ENCODE measurements around the gene PROS1. TPM values are rescaled to one million over a fixed set of nuclear protein-coding genes. Genes with fewer than 3 reads are reported as not detected.

Gene PROS1
- total and polyA plus RNA-seq, 9 of the 15 experiments (the other 6 are each of a cell fraction or from before 2014, with no cell fraction given): 5.5 to 50.5 (median 22.7) TPM

- TF ChIP-seq SRF (CRISPR knock-in tag; IDR thresholded peaks at IDR 0.05) (no peak), REST (IDR thresholded peaks at IDR 0.05; ENCODE audit: borderline replicate concordance) (peak; percentile 45; the same call in 1 of the 2 replicates), REST (CRISPR knock-in tag; IDR thresholded peaks at IDR 0.05; ENCODE audit: low read depth) (no peak), SUPT5H (IDR thresholded peaks at IDR 0.05) (no peak), RAD21 (CRISPR knock-in tag; conservative IDR thresholded peaks at IDR 0.05 in 1 of 2, IDR thresholded peaks at IDR 0.05 in 1 of 2) (peak; percentile 52 to 65), CTCF (IDR thresholded peaks at IDR 0.05 in 2 of 3, conservative IDR thresholded peaks at IDR 0.05 in 1 of 3; ENCODE audit: insufficient read depth in 2 of 3, low read depth in 1 of 3, low read length in 3 of 3) (peak; percentile 48 to 72 (median 59); a peak in 5 of 6 replicates), TAF9B (IDR thresholded peaks at IDR 0.05; ENCODE audit: partially characterized antibody) (no peak)
These were observed 30.7 kb upstream of the PROS1 start (continued) for GRCh38 chr3:94004301-94004910.

Measured in K562 (cell line).